MCF 10A (cell line): ENCODE data around the gene SLC5A6. TPM values are rescaled to one million over a fixed set of nuclear protein-coding genes. Genes with fewer than 3 reads are reported as not detected.

Experiments
- BruUV-seq: library from RNA; stranded (reverse); fragments of 400-500 nt; replicated peaks from 2 replicates; lab custom pipeline; 2021; lab: Mats Ljungman, UMichigan
- CTCF ChIA-PET: fragments of 300-600 bp; sonication (Branson Sonifier 250); formaldehyde crosslinking; extraction: SDS; loops from one replicate; lab custom pipeline; 2021; ENCODE audit warnings: antibody characterized with exemption, inconsistent platforms; lab: Yijun Ruan, JAX
- POLR2A ChIA-PET: fragments of 300-600, 350-650 bp; sonication (Branson Sonifier 250); formaldehyde crosslinking; extraction: SDS; loops from one replicate; lab custom pipeline; 2020; ENCODE audit warnings: antibody characterized with exemption, inconsistent platforms; lab: Yijun Ruan, JAX
- DNase-seq: peaks from one replicate; pipeline ENCODE4 v3.0.0-alpha.2; 2018; ENCODE audit not compliant: unreplicated experiment
- H3K27ac Mint-ChIP-seq: one replicate; pipeline ENCODE4 v1.8.0; 2022; ENCODE audit warnings: mild to moderate bottlenecking, low read depth, mixed read lengths; ENCODE audit not compliant: unreplicated experiment
- H3K27me3 Mint-ChIP-seq: one replicate; pipeline ENCODE4 v1.8.0; 2022; ENCODE audit warnings: mixed read lengths; ENCODE audit not compliant: insufficient read depth, unreplicated experiment
- H3K36me3 Mint-ChIP-seq: one replicate; pipeline ENCODE4 v1.8.0; 2022; ENCODE audit warnings: mild to moderate bottlenecking, moderate library complexity, mixed read lengths; ENCODE audit not compliant: insufficient read depth, unreplicated experiment
- H3K4me1 Mint-ChIP-seq: one replicate; pipeline ENCODE4 v1.8.0; 2022; ENCODE audit warnings: mixed read lengths; ENCODE audit not compliant: insufficient read depth, unreplicated experiment
- H3K4me3 Mint-ChIP-seq: one replicate; pipeline ENCODE4 v1.8.0; 2022; ENCODE audit warnings: mild to moderate bottlenecking, moderate library complexity, mixed read lengths; ENCODE audit not compliant: unreplicated experiment
- H3K9me3 Mint-ChIP-seq: one replicate; pipeline ENCODE4 v1.8.0; 2022; ENCODE audit warnings: mixed read lengths; ENCODE audit not compliant: unreplicated experiment
- intact Hi-C: fragments of 100-400 bp; cut with micrococcal nuclease; formaldehyde crosslinking; loops from 2 replicates; pipeline ENCODE4 v1.14.1; 2022
- total RNA-seq: library from RNA; stranded (reverse); gene quantifications from 2 replicates; pipeline ENCODE4 v1.2.3, GENCODE V29; 2022
- TF ChIP-seq, protein P1 (sequence below): fragments of 200-600 bp; IDR thresholded peaks from one replicate; pipeline ENCODE4 v1.8.0; 2022; ENCODE audit warnings: antibody characterized with exemption, mild to moderate bottlenecking; ENCODE audit not compliant: unreplicated experiment

SLC5A6 gene
- total RNA-seq, 1 experiment from 2014 or later = 25.9 TPM

DNA sequence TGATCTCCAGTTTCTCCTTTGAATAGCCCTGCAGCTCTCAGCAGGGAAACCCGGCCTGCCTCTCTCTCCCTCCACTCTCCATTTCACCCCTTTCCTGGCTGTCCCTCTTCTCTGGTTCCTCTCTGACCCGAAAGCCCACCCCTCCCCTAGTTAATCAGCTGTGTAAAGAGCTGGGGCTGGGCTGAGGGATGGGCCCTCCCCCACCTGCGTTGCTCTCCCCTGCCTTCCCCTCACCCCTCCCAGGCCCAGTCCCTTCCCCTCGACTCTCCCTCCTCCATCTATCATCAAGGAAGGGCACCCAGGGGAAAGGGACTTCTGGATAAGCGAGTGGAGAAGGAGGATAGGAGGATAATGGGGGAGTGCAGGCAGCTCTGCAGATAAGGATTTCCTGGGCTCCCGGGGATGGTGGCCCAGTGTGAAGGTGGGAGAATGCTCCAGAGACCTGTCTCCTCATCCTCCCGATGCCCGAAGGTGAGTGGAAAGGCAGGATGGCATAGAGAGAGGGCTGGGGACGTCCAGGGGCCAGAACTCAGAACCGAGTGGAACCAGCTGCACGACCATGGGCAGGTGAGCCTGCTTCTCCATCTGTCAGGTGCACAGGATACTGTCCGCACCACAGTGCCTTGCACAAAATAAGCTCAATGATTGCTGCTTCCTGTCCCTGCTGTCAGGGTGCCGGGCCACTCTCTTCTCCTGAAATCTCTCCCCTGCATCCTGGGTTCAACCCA is 38.7 kb upstream of the SLC5A6 start:
- H3K36me3 Mint-ChIP-seq = peaks cover 5% of the 10 kb centered on the region
- no peaks in the 10 kb centered on the region for H3K27me3 Mint-ChIP-seq
- H3K9me3 Mint-ChIP-seq = no peaks in the 10 kb centered on the region
- TF ChIP-seq, protein P1, sequence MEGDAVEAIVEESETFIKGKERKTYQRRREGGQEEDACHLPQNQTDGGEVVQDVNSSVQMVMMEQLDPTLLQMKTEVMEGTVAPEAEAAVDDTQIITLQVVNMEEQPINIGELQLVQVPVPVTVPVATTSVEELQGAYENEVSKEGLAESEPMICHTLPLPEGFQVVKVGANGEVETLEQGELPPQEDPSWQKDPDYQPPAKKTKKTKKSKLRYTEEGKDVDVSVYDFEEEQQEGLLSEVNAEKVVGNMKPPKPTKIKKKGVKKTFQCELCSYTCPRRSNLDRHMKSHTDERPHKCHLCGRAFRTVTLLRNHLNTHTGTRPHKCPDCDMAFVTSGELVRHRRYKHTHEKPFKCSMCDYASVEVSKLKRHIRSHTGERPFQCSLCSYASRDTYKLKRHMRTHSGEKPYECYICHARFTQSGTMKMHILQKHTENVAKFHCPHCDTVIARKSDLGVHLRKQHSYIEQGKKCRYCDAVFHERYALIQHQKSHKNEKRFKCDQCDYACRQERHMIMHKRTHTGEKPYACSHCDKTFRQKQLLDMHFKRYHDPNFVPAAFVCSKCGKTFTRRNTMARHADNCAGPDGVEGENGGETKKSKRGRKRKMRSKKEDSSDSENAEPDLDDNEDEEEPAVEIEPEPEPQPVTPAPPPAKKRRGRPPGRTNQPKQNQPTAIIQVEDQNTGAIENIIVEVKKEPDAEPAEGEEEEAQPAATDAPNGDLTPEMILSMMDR = no peak
- H3K4me1 Mint-ChIP-seq = peaks cover 17% of the 10 kb centered on the region
- intact Hi-C loops = no loop called here
- H3K27ac Mint-ChIP-seq = no peak overlapping the region
- CTCF ChIA-PET = interaction anchor here (1.2 kb wide), 1 partner anchor 24 kb away, joined by 3 read pairs; no protein-coding TSS in a partner anchor
- DNase-seq = no peak
- BruUV-seq = no TSS peak
- POLR2A ChIA-PET = interaction anchor here (0.7 kb wide), 1 partner anchor 153 kb away, joined by 3 read pairs; no protein-coding TSS in a partner anchor
- H3K4me3 Mint-ChIP-seq = no peak overlapping the region

DNA sequence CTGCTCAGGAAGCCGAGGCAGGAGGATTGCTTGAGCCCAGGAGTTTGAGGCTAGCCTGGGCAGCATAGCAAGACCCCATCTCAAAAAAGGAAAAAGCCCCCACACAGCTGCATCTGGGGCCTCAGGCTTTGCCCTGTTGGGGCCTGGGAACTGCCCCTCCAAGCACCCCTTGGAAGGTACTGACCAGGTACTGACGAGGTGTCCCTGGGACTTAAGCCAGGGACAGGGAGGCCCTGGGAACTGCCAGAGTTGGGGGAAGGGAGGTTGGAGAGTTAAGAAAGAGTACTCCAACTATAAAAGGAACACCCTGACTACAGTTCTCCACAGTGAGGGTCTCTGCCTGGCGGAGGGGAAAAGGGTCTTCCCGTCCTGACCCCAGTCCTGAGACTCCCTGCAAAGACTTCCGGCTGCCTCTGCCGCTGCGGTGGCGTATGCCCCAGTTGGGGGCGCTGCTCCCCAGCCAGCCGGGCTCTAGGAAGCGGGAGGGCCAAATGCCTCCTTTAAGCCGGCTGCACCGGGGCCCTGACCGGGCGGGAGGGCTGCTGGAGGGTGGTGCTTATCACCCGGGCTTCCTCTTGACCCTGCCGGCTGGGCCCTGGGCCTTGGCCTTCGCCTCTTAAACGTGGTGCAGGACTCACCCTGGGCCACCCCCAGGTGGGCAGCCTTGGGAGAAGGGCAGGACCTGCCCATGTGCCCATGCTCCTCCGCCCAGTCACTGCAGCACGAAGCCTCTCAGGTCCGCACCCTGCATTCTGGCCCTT is 38.0 kb upstream of the SLC5A6 start:
- POLR2A ChIA-PET = interaction anchor here (0.7 to 1.2 kb wide), 3 partner anchors 107 to 179 kb away, joined by 3 to 4 read pairs (median 3); partner anchors contain the start of gene OST4
- no peaks in the 10 kb centered on the region for H3K27me3 Mint-ChIP-seq
- peak; percentile 55 for DNase-seq
- CTCF ChIA-PET = no interaction called here
- H3K27ac Mint-ChIP-seq = no peak overlapping the region
- H3K4me3 Mint-ChIP-seq = no peak overlapping the region
- no TSS peak for BruUV-seq
- peaks cover 5% of the 10 kb centered on the region for H3K36me3 Mint-ChIP-seq
- intact Hi-C loops = no loop called here
- TF ChIP-seq, protein P1 = peak; percentile 38
- no peaks in the 10 kb centered on the region for H3K9me3 Mint-ChIP-seq
- peaks cover 10% of the 10 kb centered on the region for H3K4me1 Mint-ChIP-seq

DNA sequence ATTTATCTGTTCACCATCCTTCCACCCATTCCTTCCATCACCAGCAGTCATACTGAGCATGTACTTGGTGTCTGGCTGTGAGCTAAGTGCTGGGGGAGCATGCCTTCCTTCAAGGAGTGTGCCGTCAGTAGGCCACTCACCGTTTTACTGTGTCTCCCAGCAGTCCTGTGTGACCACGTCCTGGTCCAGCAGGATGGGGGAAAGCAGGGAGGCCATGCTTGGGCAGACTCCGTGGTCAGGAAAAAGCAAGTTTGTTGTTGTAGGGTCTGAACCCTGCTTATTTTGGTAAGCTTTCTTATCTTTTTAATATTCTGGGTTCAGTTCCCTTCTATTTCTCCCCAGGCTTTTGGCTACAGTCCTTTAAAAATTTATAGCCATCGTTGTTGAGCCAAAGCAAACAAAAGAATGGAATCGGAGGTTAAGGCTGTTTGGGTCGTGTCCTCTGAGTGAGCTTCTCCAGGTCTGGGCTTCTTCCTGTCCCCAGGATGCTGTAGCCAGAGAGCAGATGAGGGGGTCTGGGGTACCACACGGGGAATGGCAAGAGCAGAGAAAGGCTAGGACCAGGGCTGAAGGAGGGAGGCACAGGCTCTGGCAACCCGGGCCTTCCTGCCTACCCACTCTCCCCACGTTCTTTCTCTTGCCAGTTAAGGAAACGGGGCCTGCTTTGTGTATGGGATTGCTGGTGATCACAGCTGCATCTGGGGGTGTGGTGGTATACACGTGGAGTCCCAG is 37.3 kb upstream of the SLC5A6 start:
- CTCF ChIA-PET = interaction anchor here (0.7 to 1.3 kb wide), 2 partner anchors 30 to 32 kb away, joined by 3 to 4 read pairs; no protein-coding TSS in a partner anchor
- Mint-ChIP-seq H3K9me3 (no peaks in the 10 kb centered on the region), H3K27me3 (no peaks in the 10 kb centered on the region), H3K4me1 (peaks cover 6% of the 10 kb centered on the region), H3K36me3 (peaks cover 8% of the 10 kb centered on the region), H3K4me3 (no peak overlapping the region), H3K27ac (no peak overlapping the region)
- POLR2A ChIA-PET = interaction anchor here (0.7 to 1.2 kb wide), 3 partner anchors 32 to 178 kb away, joined by 3 to 4 read pairs (median 4); partner anchors contain the start of gene OST4
- no TSS peak for BruUV-seq
- DNase-seq = peak; percentile 20
- TF ChIP-seq, protein P1 = no peak
- intact Hi-C loops = no loop called here
